Measurements from ENCODE around the gene TEAD1.
A peak's percentile ranks its signal among the peaks of the same experiment; 100 is the strongest.

The TEAD1 gene

GRCh38 chr11:12687216-12687623 is 13.0 kb downstream of the TEAD1 start:
- Histone ChIP-seq H3K27me3 (ENCODE audit: insufficient read depth, poor library complexity, severe bottlenecking) (no peaks in the 10 kb centered on the region), H3K9me3 (ENCODE audit: severe bottlenecking) (no peaks in the 10 kb centered on the region), H3K27ac (ENCODE audit: poor library complexity, severe bottlenecking) (peak overlapping the region; percentile 81), H3K36me3 (ENCODE audit: low read depth) (peaks cover 4% of the 10 kb centered on the region; the same call in 1 of the 2 replicates), H3K4me3 (ENCODE audit: severe bottlenecking) (no peak overlapping the region), H3K4me1 (ENCODE audit: insufficient read depth, poor library complexity, severe bottlenecking) (peaks cover 72% of the 10 kb centered on the region)
- DNase-seq (ENCODE audit: low spot score), result no peak
- no peak for ATAC-seq (ENCODE audit: low read depth)
- no peak for TF ChIP-seq CTCF (IDR thresholded peaks at IDR 0.05; ENCODE audit: poor library complexity, severe bottlenecking)

- peaks cover 78% of the 10 kb centered on the region for H3K4me1 ChIP-seq (ENCODE audit: insufficient read depth, poor library complexity, severe bottlenecking)
- H3K36me3 ChIP-seq (ENCODE audit: low read depth), result peaks cover 4% of the 10 kb centered on the region; the same call in 1 of the 2 replicates
- no peak for TF ChIP-seq CTCF (IDR thresholded peaks at IDR 0.05; ENCODE audit: poor library complexity, severe bottlenecking)
- no peak for DNase-seq (ENCODE audit: low spot score)
- no peak overlapping the region for H3K4me3 ChIP-seq (ENCODE audit: severe bottlenecking)
- H3K27me3 ChIP-seq (ENCODE audit: insufficient read depth, poor library complexity, severe bottlenecking), result no peaks in the 10 kb centered on the region
- ATAC-seq (ENCODE audit: low read depth), result peak; percentile 26; the same call in 2 of the 3 replicates
- H3K27ac ChIP-seq (ENCODE audit: poor library complexity, severe bottlenecking), result peak overlapping the region; percentile 81
- H3K9me3 ChIP-seq (ENCODE audit: severe bottlenecking), result no peaks in the 10 kb centered on the region
Measured at GRCh38 chr11:12687740-12688139, 13.5 kb downstream of the TEAD1 start.

GRCh38 chr11:12689029-12689755 is 15.0 kb downstream of the TEAD1 start:
- no peak overlapping the region for H3K4me3 ChIP-seq (ENCODE audit: severe bottlenecking)
- peaks cover 4% of the 10 kb centered on the region; the same call in 1 of the 2 replicates for H3K36me3 ChIP-seq (ENCODE audit: low read depth)
- H3K27me3 ChIP-seq (ENCODE audit: insufficient read depth, poor library complexity, severe bottlenecking), result no peaks in the 10 kb centered on the region
- peaks cover 78% of the 10 kb centered on the region for H3K4me1 ChIP-seq (ENCODE audit: insufficient read depth, poor library complexity, severe bottlenecking)
- no peaks in the 10 kb centered on the region for H3K9me3 ChIP-seq (ENCODE audit: severe bottlenecking)
- no peak for DNase-seq (ENCODE audit: low spot score)
- H3K27ac ChIP-seq (ENCODE audit: poor library complexity, severe bottlenecking), result peak overlapping the region; percentile 81
- no peak for TF ChIP-seq CTCF (IDR thresholded peaks at IDR 0.05; ENCODE audit: poor library complexity, severe bottlenecking)
- ATAC-seq (ENCODE audit: low read depth), result no peak

GRCh38 chr11:12690663-12691062 is 16.4 kb downstream of the TEAD1 start:
- no peak for TF ChIP-seq CTCF (IDR thresholded peaks at IDR 0.05; ENCODE audit: poor library complexity, severe bottlenecking)
- Histone ChIP-seq H3K4me1 (ENCODE audit: insufficient read depth, poor library complexity, severe bottlenecking) (peaks cover 77% of the 10 kb centered on the region), H3K4me3 (ENCODE audit: severe bottlenecking) (no peak overlapping the region), H3K27ac (ENCODE audit: poor library complexity, severe bottlenecking) (peak overlapping the region; percentile 99), H3K36me3 (ENCODE audit: low read depth) (peaks cover 4% of the 10 kb centered on the region; the same call in 1 of the 2 replicates), H3K9me3 (ENCODE audit: severe bottlenecking) (no peaks in the 10 kb centered on the region), H3K27me3 (ENCODE audit: insufficient read depth, poor library complexity, severe bottlenecking) (no peaks in the 10 kb centered on the region)
- ATAC-seq (ENCODE audit: low read depth) (no peak), DNase-seq (ENCODE audit: low spot score) (no peak)

- Histone ChIP-seq H3K27ac (ENCODE audit: poor library complexity, severe bottlenecking) (peak overlapping the region; percentile 99), H3K27me3 (ENCODE audit: insufficient read depth, poor library complexity, severe bottlenecking) (no peaks in the 10 kb centered on the region), H3K4me1 (ENCODE audit: insufficient read depth, poor library complexity, severe bottlenecking) (peaks cover 77% of the 10 kb centered on the region), H3K9me3 (ENCODE audit: severe bottlenecking) (no peaks in the 10 kb centered on the region), H3K4me3 (ENCODE audit: severe bottlenecking) (no peak overlapping the region), H3K36me3 (ENCODE audit: low read depth) (peaks cover 4% of the 10 kb centered on the region; the same call in 1 of the 2 replicates)
- no peak for DNase-seq (ENCODE audit: low spot score)
- no peak for TF ChIP-seq CTCF (IDR thresholded peaks at IDR 0.05; ENCODE audit: poor library complexity, severe bottlenecking)
- ATAC-seq (ENCODE audit: low read depth), result no peak
Measured at GRCh38 chr11:12691473-12691872, 17.3 kb downstream of the TEAD1 start.
